Suprapubic skin (tissue), 4 donors: ENCODE measurements around the gene SLC38A6. TPM values are rescaled to one million over a fixed set of nuclear protein-coding genes. Genes with fewer than 3 reads are reported as not detected.
A peak's percentile ranks its signal among the peaks of the same experiment; 100 is the strongest.

Experiments used
- DNase-seq, 2 donors: peaks; one replicate each; pipeline ENCODE4 v3.0.0-alpha.2; 2019; ENCODE audit warnings: low spot score in 2 of 2
- H3K27ac ChIP-seq: fragments of 200-600 bp; sonication (generic); one replicate; pipeline ENCODE4 v1.5.1; 2019
- H3K27me3 ChIP-seq: fragments of 200-600 bp; sonication (generic); one replicate; pipeline ENCODE4 v1.5.1; 2019
- H3K36me3 ChIP-seq: fragments of 200-600 bp; sonication (generic); one replicate; pipeline ENCODE4 v1.5.1; 2019
- H3K4me1 ChIP-seq: fragments of 200-600 bp; sonication (generic); one replicate; pipeline ENCODE4 v1.5.1; 2019
- H3K4me3 ChIP-seq: fragments of 200-600 bp; sonication (generic); one replicate; pipeline ENCODE4 v1.5.1; 2019; ENCODE audit warnings: mild to moderate bottlenecking
- H3K9me3 ChIP-seq: fragments of 200-600 bp; sonication (generic); one replicate; pipeline ENCODE4 v1.5.1; 2019
- CTCF ChIP-seq, 2 donors: fragments of 200-600 bp in 1 of 2; fragments of 450-650 bp in 1 of 2; sonication (generic) in 1 of 2; IDR thresholded peaks; one replicate each; pipeline ENCODE4 v1.5.1; 2016 to 2019; ENCODE audit warnings: antibody characterized with exemption in 2 of 2, mild to moderate bottlenecking in 1 of 2, moderate library complexity in 1 of 2
- EP300 ChIP-seq: sonication (generic); formaldehyde crosslinking; IDR thresholded peaks from one replicate; pipeline ENCODE4 v1.6.1; 2017; ENCODE audit warnings: antibody characterized with exemption
- POLR2A ChIP-seq, 2 donors: fragments of 450-650 bp; IDR thresholded peaks; one replicate each; pipeline ENCODE4 v1.6.1; 2017; ENCODE audit warnings: antibody characterized with exemption in 2 of 2, mild to moderate bottlenecking in 2 of 2, moderate library complexity in 2 of 2
- POLR2AphosphoS5 ChIP-seq, 3 donors: sonication (generic); formaldehyde crosslinking; IDR thresholded peaks; one replicate each; pipeline ENCODE4 v1.6.1; 2017; ENCODE audit warnings: antibody characterized with exemption in 3 of 3
- WGBS: methylation state at CpG from one replicate; pipeline ENCODE4 v1.1.5; 2018; 5-methylcytosine and 5-hydroxymethylcytosine counted together
- total RNA-seq, 4 donors: library from RNA; depleted of rRNA; stranded (reverse); fragments of >200 nt; gene quantifications; one replicate each; pipeline ENCODE4 v1.1.0, GENCODE V29; 2016

The SLC38A6 gene
- total RNA-seq, 4 donors from 2014 or later: 7.8 to 14.3 (median 11.2) TPM

GRCh38 chr14:60977847-60978246 is 3.2 kb upstream of the SLC38A6 start:
- no peak for DNase-seq
- H3K36me3 ChIP-seq: peaks cover 20% of the 10 kb centered on the region
- H3K9me3 ChIP-seq: no peaks in the 10 kb centered on the region
- no peaks in the 10 kb centered on the region for H3K27me3 ChIP-seq
- no peak overlapping the region for H3K4me3 ChIP-seq
- TF ChIP-seq POLR2A (IDR thresholded peaks at IDR 0.05): no peak
- TF ChIP-seq EP300: no peak
- TF ChIP-seq CTCF (IDR thresholded peaks at IDR 0.05): no peak
- no peak for TF ChIP-seq POLR2AphosphoS5 (IDR thresholded peaks at IDR 0.05)
- WGBS: 47% methylated on average over 2 of the region's 2 CpGs
- no peak overlapping the region for H3K27ac ChIP-seq
- peaks cover 39% of the 10 kb centered on the region for H3K4me1 ChIP-seq

- H3K27me3 ChIP-seq: no peaks in the 10 kb centered on the region
- peaks cover 43% of the 10 kb centered on the region for H3K4me1 ChIP-seq
- H3K9me3 ChIP-seq: no peaks in the 10 kb centered on the region
- H3K36me3 ChIP-seq: peaks cover 18% of the 10 kb centered on the region
- peak overlapping the region; percentile 71 for H3K27ac ChIP-seq
- no peak for DNase-seq
- TF ChIP-seq POLR2AphosphoS5 (IDR thresholded peaks at IDR 0.05): no peak
- no peak for TF ChIP-seq EP300
- TF ChIP-seq POLR2A (IDR thresholded peaks at IDR 0.05): no peak
- TF ChIP-seq CTCF (IDR thresholded peaks at IDR 0.05): no peak
- peak overlapping the region; percentile 58 for H3K4me3 ChIP-seq
- 10% methylated on average over 12 of the region's 12 CpGs for WGBS
Measured at GRCh38 chr14:60981633-60982455, 799 bp downstream of the SLC38A6 start.

GRCh38 chr14:60984196-60984595 is 3.2 kb downstream of the SLC38A6 start:
- H3K4me1 ChIP-seq: peaks cover 29% of the 10 kb centered on the region
- H3K27ac ChIP-seq: no peak overlapping the region
- no peak for DNase-seq

GRCh38 chr14:60986500-60986899 is 5.5 kb downstream of the SLC38A6 start:
- Histone ChIP-seq H3K4me3 (no peak overlapping the region), H3K4me1 (peaks cover 17% of the 10 kb centered on the region), H3K36me3 (peaks cover 38% of the 10 kb centered on the region), H3K9me3 (no peaks in the 10 kb centered on the region), H3K27ac (no peak overlapping the region), H3K27me3 (no peaks in the 10 kb centered on the region)
- no peak for TF ChIP-seq POLR2A (IDR thresholded peaks at IDR 0.05)
- no peak for DNase-seq
- WGBS: 90% methylated on average over 2 of the region's 2 CpGs

More at GRCh38 chr14:60984196-60984595, 3.2 kb downstream of the SLC38A6 start:
- no peaks in the 10 kb centered on the region for H3K9me3 ChIP-seq
- WGBS: 91% methylated on average over 1 of the region's 1 CpG
- no peaks in the 10 kb centered on the region for H3K27me3 ChIP-seq
- peaks cover 18% of the 10 kb centered on the region for H3K36me3 ChIP-seq
- no peak overlapping the region for H3K4me3 ChIP-seq
- no peak for TF ChIP-seq POLR2A (IDR thresholded peaks at IDR 0.05)
- no peak for TF ChIP-seq CTCF (IDR thresholded peaks at IDR 0.05)
- no peak for TF ChIP-seq EP300
- no peak for TF ChIP-seq POLR2AphosphoS5 (IDR thresholded peaks at IDR 0.05)

- peaks cover 42% of the 10 kb centered on the region for H3K36me3 ChIP-seq
- H3K9me3 ChIP-seq: no peaks in the 10 kb centered on the region
- no peaks in the 10 kb centered on the region for H3K27me3 ChIP-seq
- no peak overlapping the region for H3K27ac ChIP-seq
- H3K4me1 ChIP-seq: no peaks in the 10 kb centered on the region
- DNase-seq: no peak
- TF ChIP-seq POLR2AphosphoS5 (IDR thresholded peaks at IDR 0.05) (no peak), POLR2A (IDR thresholded peaks at IDR 0.05) (no peak), CTCF (IDR thresholded peaks at IDR 0.05) (no peak), EP300 (no peak)
- no peak overlapping the region for H3K4me3 ChIP-seq
- WGBS: 77% methylated on average over 2 of the region's 2 CpGs
Measured at GRCh38 chr14:60989599-60989998, 8.6 kb downstream of the SLC38A6 start.
